Esophagus muscularis mucosa (tissue), 3 donors: ENCODE measurements around the gene NDST1.

ENCODE experiments used
- POLR2A ChIP-seq: fragments of 450-650 bp; IDR thresholded peaks from one replicate; pipeline ENCODE4 v1.6.1; 2017; ENCODE audit warnings: antibody characterized with exemption, moderate library complexity, mild to moderate bottlenecking, low read depth
- POLR2AphosphoS5 ChIP-seq, 2 donors: sonication (generic); formaldehyde crosslinking; IDR thresholded peaks; one replicate each; pipeline ENCODE4 v1.6.1; 2017; ENCODE audit warnings: antibody characterized with exemption in 2 of 2
- TF ChIP-seq, protein P1 (sequence below), 3 experiments: fragments of 200-600 bp in 2 of 3; fragments of 450-650 bp in 1 of 3; sonication (generic) in 2 of 3; IDR thresholded peaks; one replicate each; pipeline ENCODE4 v1.5.1; 2017 to 2019; ENCODE audit warnings: antibody characterized with exemption in 3 of 3, mild to moderate bottlenecking in 2 of 3, moderate library complexity in 1 of 3

DNA sequence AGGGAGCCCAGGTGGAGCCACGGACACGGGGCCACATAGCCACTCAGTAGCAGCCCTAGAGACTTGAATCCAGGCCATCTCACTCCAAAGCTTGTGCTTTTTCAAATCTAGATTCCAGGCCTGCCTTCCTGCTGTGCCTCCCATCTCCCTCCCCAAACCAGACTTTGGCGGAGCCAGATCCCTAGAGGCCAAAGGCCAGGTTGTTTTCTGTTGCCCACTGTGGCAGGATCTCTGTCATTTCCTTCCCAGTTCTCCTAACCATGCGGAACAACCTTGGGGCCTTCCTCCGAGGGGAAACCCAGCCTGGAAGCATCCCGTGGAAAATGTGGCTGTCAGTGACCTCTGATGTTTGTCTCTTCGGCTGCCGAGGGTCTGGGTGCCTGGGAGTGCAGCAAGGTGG, 42.0 kb upstream of the NDST1 start:
- TF ChIP-seq POLR2A (no peak), POLR2AphosphoS5 (IDR thresholded peaks at IDR 0.05) (peak; percentile 38 to 64)
- TF ChIP-seq, protein P1, sequence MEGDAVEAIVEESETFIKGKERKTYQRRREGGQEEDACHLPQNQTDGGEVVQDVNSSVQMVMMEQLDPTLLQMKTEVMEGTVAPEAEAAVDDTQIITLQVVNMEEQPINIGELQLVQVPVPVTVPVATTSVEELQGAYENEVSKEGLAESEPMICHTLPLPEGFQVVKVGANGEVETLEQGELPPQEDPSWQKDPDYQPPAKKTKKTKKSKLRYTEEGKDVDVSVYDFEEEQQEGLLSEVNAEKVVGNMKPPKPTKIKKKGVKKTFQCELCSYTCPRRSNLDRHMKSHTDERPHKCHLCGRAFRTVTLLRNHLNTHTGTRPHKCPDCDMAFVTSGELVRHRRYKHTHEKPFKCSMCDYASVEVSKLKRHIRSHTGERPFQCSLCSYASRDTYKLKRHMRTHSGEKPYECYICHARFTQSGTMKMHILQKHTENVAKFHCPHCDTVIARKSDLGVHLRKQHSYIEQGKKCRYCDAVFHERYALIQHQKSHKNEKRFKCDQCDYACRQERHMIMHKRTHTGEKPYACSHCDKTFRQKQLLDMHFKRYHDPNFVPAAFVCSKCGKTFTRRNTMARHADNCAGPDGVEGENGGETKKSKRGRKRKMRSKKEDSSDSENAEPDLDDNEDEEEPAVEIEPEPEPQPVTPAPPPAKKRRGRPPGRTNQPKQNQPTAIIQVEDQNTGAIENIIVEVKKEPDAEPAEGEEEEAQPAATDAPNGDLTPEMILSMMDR (IDR thresholded peaks at IDR 0.05) = no peak
